HG02852 (cell line): ENCODE results near the gene COL4A2.

ENCODE experiments used
- ATAC-seq: cut with Tn5 transposase; IDR thresholded peaks from one replicate; pipeline ENCODE4 v1.9.1; 2021; ENCODE audit warnings: mild to moderate bottlenecking, moderate library complexity; ENCODE audit not compliant: unreplicated experiment

Gene COL4A2

GRCh38 chr13:110397436-110398115, 90.5 kb downstream of the COL4A2 start:
- ATAC-seq = no peak

- no peak for ATAC-seq
These were observed 91.8 kb downstream of the COL4A2 start for GRCh38 chr13:110398564-110399507.

GRCh38 chr13:110399801-110400200, 92.7 kb downstream of the COL4A2 start:
- no peak for ATAC-seq

GRCh38 chr13:110400786-110401533, 93.9 kb downstream of the COL4A2 start:
- ATAC-seq = no peak

GRCh38 chr13:110402299-110403069, 95.4 kb downstream of the COL4A2 start:
- ATAC-seq = no peak

- no peak for ATAC-seq
These were observed 96.2 kb downstream of the COL4A2 start for GRCh38 chr13:110403315-110403714.

- ATAC-seq = no peak
These were observed 96.6 kb downstream of the COL4A2 start for GRCh38 chr13:110403721-110404120.

GRCh38 chr13:110404321-110404720, 97.2 kb downstream of the COL4A2 start:
- ATAC-seq = no peak

- no peak for ATAC-seq
These were observed 98.7 kb downstream of the COL4A2 start for GRCh38 chr13:110405597-110406450.

GRCh38 chr13:110407021-110407420, 99.9 kb downstream of the COL4A2 start:
- ATAC-seq = no peak

- no peak for ATAC-seq
These were observed 100.4 kb downstream of the COL4A2 start for GRCh38 chr13:110407531-110407930.

- ATAC-seq = no peak
These were observed 101.2 kb downstream of the COL4A2 start for GRCh38 chr13:110408286-110408685.

- ATAC-seq = no peak
These were observed 102.5 kb downstream of the COL4A2 start for GRCh38 chr13:110409581-110409992.

GRCh38 chr13:110410000-110410399, 102.9 kb downstream of the COL4A2 start:
- no peak for ATAC-seq

GRCh38 chr13:110410936-110411687, 104.0 kb downstream of the COL4A2 start:
- no peak for ATAC-seq

GRCh38 chr13:110411688-110412059, 104.6 kb downstream of the COL4A2 start:
- no peak for ATAC-seq

GRCh38 chr13:110412132-110412914, 105.2 kb downstream of the COL4A2 start:
- ATAC-seq = peak; percentile 83

GRCh38 chr13:110413016-110413675, 106.1 kb downstream of the COL4A2 start:
- no peak for ATAC-seq
